Activated effector memory CD4-positive, alpha-beta T cell treated with anti-CD3 and anti-CD28 coated beads, Interleukin-2, amount 50 U/mL, for 16 hours (primary cell): ENCODE results near the gene ACCSL.

Experiments used
- DNase-seq: peaks from one replicate; pipeline ENCODE4 v3.0.0-alpha.2; 2020

Gene ACCSL

DNA sequence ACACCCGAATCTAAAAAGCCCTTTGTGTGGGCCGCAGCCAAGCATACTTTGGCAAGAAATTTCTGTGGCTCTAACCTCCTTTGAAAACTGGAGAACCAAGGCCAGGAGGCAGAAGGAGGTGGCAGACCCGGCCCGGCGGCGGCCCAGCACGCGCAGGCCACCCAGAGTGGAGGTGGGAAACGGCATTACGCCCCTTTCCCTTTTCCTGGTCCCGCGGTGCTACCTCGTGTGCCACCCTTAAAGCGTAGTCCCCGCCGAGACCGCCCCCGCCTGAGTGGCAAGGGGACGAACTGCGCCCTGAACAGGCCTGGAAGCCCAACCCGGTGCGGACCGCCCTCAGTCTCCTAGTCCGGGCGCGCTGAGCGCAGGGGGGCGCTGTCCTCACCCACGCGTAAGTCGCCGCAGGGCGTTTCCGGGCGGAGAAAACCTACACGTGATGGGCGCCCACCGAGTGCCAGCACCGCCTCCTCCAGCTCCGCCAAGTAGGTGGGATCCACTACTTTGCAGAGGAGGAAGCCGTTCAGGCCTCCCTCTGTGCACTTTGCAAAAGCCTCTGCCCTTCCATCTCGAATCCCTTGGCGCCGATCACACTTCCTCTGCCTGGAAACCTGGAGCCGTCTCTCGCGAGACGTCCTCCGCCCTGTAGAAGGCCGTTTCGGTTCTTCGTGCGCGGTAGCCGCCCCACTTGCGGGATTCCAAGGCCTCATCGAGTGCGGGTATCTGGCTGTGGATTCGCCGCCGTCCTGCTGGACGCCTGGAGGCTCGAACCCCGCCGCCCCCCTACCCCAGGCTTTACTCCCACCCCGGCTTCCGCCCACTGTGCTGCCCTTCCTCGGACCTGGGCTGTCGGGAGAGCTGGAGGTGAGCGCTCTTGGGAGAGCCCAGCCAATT lies 18.3 kb downstream of the ACCSL start, which contains the start of gene ACCS:
Gene ACCS, plus strand, starts transcription at position 430 of the 891 bp plus-strand sequence. CDS start 1,358 bp downstream, outside the sequence.
- peak; percentile 95 for DNase-seq

DNA sequence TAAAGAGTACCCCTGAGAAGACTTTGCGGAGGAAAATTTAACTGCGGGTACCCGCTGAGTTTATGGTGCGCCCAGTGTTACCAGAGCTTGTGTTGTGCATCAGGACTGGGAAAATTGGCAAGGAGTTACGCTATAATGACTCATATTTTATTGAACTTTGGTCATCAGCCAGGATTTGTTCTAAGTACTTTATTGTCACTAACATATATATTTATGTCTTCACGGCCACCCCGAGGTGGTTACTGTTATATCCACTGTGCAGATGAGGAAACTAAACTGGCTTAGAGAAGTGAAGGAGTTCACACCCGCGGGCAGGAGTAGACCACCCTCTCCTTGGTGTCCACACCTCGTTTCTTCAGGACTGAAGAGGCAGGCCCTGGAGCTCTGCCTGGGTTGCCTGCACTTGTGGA lies 19.0 kb downstream of the ACCSL start:
- no peak for DNase-seq

DNA sequence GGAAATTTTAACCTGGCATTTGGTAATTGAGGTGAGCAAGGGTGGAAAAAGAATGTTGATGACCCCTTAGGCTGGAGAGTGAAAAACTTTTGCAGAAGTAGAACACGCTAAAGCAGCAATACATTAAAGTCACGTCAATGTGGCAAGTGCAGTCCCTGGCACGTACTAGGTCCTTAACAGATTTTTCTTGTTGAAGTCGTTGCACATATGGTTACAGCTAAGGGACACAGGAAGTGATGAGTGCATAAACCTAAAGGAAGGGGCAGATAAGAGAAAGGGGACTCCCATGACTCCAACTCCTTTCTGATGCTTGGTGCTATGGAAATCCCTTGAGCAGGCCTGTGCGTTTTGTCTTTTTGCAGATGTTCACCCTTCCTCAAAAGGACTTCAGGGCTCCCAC lies 19.5 kb downstream of the ACCSL start:
- no peak for DNase-seq

DNA sequence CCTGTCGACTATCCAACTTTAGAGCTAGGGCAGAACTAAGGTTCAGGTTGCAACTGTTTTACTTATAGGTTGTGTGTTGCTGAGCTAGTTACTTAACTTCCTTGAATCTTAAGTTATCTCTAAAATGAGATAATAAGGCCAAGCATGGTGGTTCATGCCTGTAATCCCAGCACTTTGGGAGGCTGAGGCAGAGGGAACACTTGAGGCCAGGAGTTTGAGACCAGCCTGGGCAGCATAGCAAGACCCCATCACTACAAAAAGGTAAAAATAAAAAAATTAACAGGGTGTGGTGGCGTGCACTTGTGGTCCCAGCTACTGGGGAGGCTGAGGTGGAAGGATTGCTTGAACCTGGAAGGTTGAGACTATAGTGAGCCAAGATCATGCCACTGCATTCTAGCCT lies 20.4 kb downstream of the ACCSL start:
- DNase-seq = no peak

DNA sequence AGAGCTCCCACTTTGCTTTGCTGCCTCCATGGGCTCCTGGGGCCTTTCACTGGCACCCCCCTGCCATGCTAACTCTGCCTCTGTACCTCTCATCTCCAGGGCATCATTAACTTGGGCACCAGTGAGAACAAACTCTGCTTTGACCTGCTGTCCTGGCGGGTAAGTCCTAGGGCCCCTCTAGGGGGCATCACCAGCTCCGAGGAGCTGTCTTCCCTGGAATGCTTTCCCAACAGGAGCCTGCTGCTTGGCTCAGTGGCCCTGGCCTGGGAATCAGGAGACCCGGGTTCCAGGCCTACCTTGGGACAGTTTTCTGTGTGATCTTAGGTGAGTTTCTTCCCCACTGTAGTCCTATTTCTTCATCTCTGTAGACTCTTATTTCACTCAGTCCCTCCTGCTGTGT lies 23.4 kb downstream of the ACCSL start:
- no peak for DNase-seq

DNA sequence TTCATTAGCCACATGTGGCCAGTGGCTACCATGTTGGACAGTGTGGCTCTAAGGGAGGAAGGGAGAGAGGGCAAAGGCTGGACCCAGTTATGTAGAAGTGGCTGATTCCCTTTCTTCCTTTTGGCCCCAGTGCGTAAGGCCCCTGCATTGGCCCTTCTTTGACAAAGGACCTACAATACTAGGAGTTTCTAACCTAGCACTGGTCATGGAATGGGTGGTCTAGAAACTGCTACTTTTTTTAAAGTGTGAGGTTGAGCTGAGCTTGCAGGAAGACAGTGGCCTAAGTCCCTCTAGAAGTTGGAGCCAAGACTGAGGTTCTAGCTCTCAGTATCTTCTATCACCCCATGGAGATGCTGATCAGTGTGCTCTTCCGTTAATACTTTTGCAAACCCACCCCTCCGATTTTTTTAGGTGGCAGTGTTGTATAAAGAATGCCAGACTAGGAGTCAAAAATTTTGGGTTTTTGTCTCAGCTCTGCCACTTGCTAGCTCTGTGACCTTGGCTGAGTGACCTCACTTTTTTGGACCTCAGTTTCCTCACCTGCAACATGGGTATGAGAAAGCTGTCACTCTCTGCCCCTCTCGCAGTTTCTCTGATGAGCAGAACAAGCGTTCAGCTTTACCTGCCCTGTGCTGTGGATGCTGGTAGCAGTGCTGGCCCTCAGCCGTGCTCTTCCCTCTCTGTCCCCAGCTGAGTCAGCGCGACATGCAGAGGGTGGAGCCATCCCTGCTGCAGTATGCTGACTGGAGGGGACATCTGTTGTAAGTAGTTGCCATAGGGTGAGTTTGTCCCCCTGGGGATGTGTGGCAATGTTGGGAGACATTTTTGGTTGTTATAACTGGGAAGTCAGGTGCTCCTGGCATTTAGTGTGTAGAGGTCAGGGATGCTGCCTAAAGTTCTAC lies 25.2 kb downstream of the ACCSL start:
- DNase-seq = no peak

DNA sequence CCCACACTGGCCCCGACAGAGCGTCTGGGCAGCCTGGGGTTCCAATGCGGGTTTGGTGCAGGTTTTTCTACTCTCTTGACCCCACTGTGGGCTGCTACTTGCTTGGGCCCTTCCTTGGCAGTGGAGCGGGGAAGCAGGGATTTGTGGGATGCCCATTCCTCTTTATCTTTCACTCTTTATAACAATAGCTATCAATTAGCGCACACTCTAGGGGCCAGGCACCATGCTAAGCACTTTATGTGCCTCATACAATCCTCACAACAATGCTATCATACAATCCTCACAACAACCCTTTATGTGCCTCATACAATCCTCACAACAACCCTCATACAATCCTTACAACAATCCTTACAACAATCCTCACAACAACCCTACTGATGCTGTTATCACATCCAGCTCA lies 31.0 kb downstream of the ACCSL start:
- no peak for DNase-seq

DNA sequence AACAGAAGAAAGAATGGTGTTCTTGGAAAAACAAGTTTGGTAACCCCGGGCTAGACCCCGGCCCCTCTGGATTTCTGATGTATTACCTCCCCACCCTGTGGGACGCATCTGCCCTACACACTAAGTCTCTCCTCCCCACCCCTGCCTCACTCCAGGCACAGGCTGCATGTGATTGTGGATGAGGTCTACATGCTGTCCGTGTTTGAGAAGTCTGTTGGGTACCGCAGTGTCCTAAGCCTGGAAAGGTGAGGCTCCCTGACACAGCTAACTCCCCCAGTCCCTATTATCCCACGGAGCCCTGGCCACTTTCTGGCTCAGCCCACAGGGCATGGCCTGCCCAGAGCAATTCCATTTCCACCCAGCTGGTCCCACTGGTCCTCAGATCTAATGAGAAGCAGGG lies 31.6 kb downstream of the ACCSL start:
- no peak for DNase-seq

DNA sequence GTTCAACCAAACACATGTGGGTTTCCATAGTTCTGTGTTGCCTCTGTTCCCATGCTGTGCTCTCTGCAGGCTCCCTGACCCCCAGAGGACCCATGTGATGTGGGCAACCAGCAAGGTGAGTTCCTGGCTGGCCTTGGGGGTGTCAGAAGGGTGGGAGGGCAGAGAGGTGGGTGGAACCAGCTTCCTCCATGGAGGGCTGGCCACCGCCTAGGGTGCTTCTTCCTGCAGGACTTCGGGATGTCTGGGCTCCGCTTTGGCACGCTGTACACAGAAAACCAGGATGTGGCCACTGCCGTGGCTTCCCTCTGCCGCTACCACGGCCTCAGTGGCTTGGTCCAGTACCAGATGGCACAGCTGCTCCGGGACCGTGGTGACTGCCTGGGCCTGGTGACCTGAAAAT lies 33.2 kb downstream of the ACCSL start:
- DNase-seq = no peak

DNA sequence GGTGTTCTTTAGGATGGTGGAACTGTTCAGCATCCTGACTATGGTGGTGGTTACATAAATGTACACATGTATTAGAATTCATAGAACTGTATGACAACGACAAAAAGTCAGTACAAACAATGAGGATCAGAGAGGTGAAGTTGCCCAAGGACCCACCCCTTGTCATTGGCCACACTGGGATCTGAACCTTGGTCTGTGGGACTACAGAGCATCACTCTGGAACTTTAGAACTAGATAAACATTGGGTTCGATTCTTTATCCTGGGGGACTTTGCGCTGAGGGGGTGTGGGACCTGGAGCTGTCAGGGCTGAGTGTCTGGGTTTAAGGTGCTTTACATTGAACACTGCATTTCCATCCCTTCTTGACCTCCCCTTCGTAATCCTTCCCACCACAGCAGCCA lies 34.9 kb downstream of the ACCSL start:
- no peak for DNase-seq

DNA sequence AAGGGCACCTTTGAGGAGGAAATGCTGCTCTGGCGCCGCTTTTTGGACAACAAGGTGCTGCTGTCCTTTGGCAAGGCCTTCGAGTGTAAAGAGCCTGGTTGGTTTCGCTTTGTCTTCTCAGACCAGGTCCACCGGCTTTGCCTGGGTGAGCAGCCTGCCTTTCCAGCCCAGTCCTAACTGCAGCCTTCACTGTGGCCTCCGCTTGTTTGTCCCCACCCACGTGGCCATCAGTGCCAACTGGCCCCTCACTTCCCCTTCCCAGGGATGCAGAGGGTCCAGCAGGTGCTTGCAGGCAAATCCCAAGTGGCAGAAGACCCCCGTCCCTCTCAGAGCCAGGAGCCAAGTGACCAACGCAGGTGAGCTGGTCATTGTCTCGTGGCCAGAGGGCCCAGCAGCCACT lies 35.7 kb downstream of the ACCSL start:
- no peak for DNase-seq

DNA sequence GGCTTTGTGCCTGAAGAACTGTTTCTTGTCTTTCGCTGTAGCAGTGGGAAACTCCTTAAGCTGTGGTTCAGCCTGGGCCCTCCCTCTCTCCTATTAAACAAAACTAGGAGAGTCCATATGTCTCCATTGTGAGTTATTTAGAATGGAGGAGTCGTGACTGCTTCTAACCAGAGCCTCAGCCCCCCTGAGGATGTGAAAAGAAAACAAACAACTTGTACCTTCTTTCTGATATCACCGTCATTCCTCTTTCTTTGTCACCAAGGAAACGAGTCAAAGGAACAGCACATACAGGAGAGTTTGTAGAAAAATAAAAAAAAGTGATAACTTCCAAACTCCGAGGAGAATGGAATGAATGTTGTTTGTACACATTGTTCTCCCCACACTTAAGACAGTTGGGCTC lies 36.1 kb downstream of the ACCSL start:
- no peak for DNase-seq

DNA sequence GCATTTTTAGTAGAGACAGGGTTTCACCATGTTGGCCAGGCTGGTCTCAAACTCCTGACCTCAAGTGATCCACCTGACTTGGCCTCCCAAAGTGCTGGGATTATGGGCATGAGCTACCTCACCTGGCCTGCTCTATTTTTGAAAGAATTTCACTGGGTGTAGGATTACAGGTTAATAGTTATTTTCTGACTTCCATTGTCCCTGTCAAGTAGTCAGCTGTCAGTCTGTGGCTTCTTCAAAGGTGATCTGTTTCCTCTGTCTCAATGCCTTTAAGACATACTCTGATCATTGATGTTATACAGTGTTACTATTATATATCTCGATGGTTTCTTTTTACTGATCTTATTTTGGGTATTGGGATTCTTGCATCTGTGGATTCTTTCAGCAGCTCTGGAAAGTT lies 37.5 kb downstream of the ACCSL start:
- no peak for DNase-seq

DNA sequence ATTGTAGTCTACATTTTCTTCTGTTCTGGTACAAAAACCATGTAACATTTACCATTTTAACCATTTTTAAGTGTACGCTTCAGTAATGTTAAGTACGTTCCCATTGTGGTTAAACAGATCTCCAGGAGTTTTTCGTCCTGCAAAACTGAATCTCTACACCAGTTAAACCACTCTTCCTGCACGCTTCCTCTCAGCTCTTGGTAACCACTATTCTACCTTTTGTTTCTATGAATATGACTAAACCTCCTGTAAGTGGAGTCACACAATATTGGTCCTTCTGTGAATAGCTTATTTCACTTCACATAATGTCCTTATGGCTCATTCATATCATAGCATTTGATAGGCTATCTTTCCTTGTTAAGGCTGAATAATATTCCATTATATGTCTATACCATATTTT lies 40.6 kb downstream of the ACCSL start:
- DNase-seq = no peak

DNA sequence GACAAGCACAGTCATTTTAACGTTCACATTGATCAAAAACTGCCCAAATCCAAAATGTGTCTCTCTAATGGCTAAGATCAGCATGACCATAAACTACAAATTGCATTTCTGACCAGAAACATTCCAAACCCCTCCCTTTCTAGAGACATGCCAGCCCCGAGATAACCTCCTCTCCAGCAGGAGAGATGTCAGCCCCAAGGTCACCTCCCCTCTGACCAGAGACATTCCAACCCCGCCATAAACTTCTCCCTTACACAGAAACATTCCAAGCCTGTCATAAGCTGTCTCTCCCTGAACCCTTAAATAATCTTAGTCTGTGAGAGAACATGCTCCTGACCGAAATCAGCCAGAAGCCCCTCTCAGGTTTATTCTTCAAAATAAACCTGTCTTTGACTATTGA lies 41.1 kb downstream of the ACCSL start:
- DNase-seq = no peak

DNA sequence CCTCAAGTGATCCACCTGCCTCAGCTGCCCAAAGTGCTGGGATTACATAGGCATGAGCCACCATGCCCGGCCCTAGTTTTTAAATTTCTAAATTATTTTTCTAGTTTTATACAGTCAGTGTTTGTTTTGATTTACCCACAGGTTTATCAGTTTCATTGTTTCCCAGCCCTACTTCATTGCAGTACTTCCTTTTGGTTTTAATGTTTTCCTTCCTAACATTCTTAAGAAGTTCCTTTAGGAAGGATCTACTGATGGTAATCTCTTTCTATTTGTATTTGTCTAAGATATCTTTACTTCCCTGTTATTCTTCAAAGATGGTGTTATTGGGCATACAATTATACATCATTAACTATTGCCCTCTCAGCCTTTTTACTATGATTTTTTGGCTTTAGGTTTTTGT lies 42.8 kb downstream of the ACCSL start:
- DNase-seq = no peak

DNA sequence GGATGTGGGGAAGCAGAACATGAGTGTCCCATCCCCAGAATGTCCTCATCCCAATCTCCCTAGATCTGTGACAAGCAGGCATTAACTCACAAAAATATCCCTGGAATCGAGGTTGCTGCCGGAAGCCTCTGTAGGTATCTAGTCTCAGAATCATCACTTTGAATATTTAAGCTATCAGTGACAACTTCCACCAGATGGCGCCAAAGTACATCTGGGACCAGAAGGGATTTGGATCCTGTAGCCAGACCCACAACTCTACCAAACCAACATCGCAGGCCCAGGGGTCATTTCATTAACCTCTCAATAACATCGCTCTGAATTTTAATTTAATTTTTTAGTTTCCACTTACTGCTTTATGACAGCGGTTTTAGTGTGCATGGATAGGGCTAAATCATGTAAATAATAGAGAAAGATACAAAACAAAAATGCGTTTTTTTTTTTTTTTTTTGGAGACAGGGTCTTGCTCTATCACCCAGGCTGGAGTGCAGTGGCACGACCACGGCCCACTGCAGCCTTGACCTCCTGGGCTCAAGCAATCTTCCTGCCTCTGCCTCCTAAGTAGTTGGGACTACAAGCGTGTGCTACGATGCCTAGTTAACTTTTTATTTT lies 46.6 kb downstream of the ACCSL start:
- DNase-seq = peak; percentile 90

DNA sequence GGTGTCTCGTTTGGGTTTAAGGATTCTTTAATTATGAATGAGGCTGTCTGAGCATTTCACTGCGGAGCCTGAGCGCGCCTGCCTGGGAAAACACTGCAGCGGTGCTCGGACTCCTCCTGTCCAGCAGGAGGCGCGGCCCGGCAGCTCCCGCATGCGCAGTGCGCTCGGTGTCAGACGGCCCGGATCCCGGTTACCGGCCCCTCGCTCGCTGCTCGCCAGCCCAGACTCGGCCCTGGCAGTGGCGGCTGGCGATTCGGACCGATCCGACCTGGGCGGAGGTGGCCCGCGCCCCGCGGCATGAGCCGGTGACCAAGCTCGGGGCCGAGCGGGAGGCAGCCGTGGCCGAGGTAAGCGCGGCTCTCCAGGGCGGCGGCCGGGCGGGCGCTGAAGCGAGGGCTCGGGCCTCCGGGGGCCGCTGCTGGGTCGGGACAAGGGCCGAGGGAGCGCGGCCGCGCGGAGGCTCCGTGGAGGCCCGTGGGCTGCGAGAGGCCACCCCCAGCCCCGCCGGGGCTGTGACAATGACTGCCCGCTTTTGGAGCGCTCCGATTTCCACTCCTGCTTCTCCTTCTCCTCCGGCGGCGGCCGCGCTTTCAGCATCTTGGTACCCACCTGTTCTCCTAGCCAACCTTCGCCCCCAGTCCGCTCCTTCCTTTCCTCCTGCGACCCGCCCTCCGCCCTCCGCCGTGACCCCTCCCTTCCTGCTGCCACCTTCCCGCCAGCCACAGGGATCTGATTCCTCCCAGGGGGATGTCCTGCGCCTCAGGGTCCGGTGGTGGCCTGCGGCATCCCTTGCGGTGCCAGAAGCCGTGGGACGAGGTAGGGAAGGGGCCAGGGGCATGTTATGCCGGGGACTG lies 48.0 kb downstream of the ACCSL start, which contains the start of gene EXT2:
Gene EXT2, plus strand, starts transcription at position 173 of the 854 bp plus-strand sequence. CDS start 12,035 bp downstream, outside the sequence.
- DNase-seq = peak; percentile 95

DNA sequence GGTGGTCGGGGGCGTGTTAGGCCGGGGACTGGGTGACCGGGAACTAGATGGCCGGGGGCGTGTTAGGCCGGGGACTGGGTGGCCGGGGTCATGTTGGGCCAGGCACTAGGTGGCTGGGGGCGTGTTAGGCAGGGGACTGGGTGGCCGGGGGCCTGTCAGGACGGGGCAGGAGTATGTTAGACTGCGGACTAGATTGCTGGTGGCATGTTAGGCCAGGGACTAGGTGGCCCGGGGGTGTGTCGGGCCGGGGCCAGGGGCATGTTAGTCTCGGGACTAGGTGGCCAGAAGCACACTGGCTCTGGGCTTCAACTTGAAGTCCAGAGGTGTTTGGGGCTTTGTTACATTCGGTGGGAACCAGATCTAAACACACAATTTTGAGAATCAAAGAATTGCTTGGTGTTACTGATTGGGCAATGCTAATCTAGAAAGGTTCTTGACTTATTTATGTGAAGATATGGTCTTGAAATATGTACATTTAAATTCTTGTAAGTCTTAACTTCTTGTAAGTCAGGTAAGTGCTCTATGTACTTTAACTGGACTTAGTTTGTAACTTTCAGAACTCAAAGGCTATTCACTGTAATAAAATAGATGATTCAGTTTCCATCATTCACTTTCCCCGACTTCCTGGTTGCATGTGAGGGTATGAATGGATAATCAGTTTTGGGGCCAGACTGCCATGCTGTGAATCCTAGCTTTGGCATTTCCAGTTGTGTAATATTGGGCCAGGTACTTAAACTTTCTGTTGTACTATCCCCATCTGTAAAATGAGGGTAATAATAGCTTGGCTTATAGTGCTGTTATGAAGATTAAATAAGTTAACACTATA lies 48.8 kb downstream of the ACCSL start:
- no peak for DNase-seq

DNA sequence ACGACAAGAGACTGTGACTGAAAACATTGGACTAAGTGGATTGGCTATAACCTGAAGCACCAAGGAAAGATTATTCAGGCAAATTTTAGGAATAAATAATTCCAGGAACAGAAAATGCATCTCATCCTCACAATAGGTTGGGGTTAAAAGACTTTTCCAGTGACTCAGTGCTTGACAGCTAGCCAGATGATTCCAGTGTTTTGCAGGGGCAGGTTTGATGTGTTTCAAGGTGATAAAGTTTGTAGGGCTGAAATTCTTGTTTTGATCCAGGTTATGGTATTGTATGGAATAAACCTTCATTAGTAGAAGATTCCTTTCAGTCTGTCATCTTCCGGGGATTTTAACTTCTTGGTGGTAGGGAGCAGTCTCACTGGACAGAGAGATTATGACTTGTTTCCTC lies 50.0 kb downstream of the ACCSL start:
- DNase-seq = no peak

DNA sequence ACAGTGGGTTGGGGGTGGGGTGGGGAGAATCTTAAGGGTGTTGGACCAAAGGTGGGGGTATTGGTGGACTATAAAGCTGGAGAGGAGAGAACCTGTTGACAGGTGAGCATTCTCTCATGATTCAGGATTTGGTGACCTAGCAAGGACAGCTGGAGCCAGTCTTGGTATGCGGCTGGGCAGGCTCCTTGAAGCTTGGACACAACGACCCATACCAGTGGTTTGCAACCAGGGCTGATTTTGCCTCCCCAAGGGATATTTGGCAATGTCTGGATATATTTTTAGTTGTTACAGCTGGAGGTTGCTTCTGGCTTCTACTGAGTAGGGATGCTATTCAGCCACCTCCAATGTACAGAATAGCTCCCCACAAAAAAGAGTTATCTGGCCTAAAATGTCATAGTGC lies 53.3 kb downstream of the ACCSL start:
- no peak for DNase-seq
